Epithelial cell of prostate (primary cell): Measurements from ENCODE around the gene SV2A.

ENCODE experiments used
- DNase-seq: peaks from one replicate; pipeline ENCODE4 v3.0.0-alpha.2; 2011; ENCODE audit warnings: low read depth, low spot score
- H3K27ac ChIP-seq: fragments of 450-650 bp; 2 replicates; pipeline ENCODE4 v1.5.1; 2017; ENCODE audit warnings: mild to moderate bottlenecking

Gene SV2A

GRCh38 chr1:149932474-149932873 is 14.8 kb upstream of the SV2A start:
- DNase-seq, result no peak
- H3K27ac ChIP-seq, result no peak overlapping the region

- H3K27ac ChIP-seq, result peak overlapping the region; percentile 58
- DNase-seq, result no peak
These were observed 13.7 kb upstream of the SV2A start for GRCh38 chr1:149931212-149931790.

- H3K27ac ChIP-seq, result no peak overlapping the region
- no peak for DNase-seq
These were observed 12.2 kb upstream of the SV2A start for GRCh38 chr1:149929856-149930255.

- no peak for DNase-seq
- peak overlapping the region; percentile 87 for H3K27ac ChIP-seq
These were observed 10.7 kb upstream of the SV2A start for GRCh38 chr1:149928401-149928724.

- peak within 1 kb of the TSS; percentile 87 for H3K27ac ChIP-seq
- peak; percentile 60 for DNase-seq
These were observed 10.1 kb upstream of the SV2A start, which contains the start of gene SF3B4 for GRCh38 chr1:149927563-149928400. Gene SF3B4 (minus strand): TSS chr1:149927803. CDS start chr1:149927759, 44 bp downstream.

GRCh38 chr1:149927056-149927562 is 9.5 kb upstream of the SV2A start:
- no peak for DNase-seq
- peak overlapping the region; percentile 87 for H3K27ac ChIP-seq

- no peak for DNase-seq
- no peak overlapping the region for H3K27ac ChIP-seq
These were observed 8.7 kb upstream of the SV2A start for GRCh38 chr1:149926296-149926695.

- no peak for DNase-seq
- no peak overlapping the region for H3K27ac ChIP-seq
These were observed 8.1 kb upstream of the SV2A start for GRCh38 chr1:149925751-149926150.

GRCh38 chr1:149925345-149925744 is 7.7 kb upstream of the SV2A start:
- no peak overlapping the region for H3K27ac ChIP-seq
- DNase-seq, result no peak

- no peak overlapping the region for H3K27ac ChIP-seq
- DNase-seq, result no peak
These were observed 6.0 kb upstream of the SV2A start for GRCh38 chr1:149923626-149924025.

GRCh38 chr1:149916898-149917252 is 769 bp downstream of the SV2A start:
- no peak for DNase-seq
- H3K27ac ChIP-seq, result no peak overlapping the region

- DNase-seq, result no peak
These were observed 1.3 kb downstream of the SV2A start for GRCh38 chr1:149916193-149916897.

GRCh38 chr1:149915429-149916192 is 2.0 kb downstream of the SV2A start:
- no peak overlapping the region for H3K27ac ChIP-seq

More at GRCh38 chr1:149916193-149916897, 1.3 kb downstream of the SV2A start:
- no peak overlapping the region for H3K27ac ChIP-seq

GRCh38 chr1:149914545-149914944 is 3.1 kb downstream of the SV2A start:
- no peak for DNase-seq
- no peak overlapping the region for H3K27ac ChIP-seq

More at GRCh38 chr1:149915429-149916192, 2.0 kb downstream of the SV2A start:
- no peak for DNase-seq

- DNase-seq, result no peak
- no peak overlapping the region for H3K27ac ChIP-seq
These were observed 11.0 kb downstream of the SV2A start for GRCh38 chr1:149906570-149907075.

GRCh38 chr1:149903836-149904491 is 13.7 kb downstream of the SV2A start:
- no peak overlapping the region for H3K27ac ChIP-seq
- DNase-seq, result no peak

GRCh38 chr1:149899460-149900284 is 18.0 kb downstream of the SV2A start, which contains the start of gene BOLA1:
Gene BOLA1 (plus strand): TSS chr1:149899568. CDS start chr1:149900060, 492 bp downstream.
- peak within 1 kb of the TSS; percentile 31 for H3K27ac ChIP-seq
- DNase-seq, result peak; percentile 33

GRCh38 chr1:149896575-149896974 is 21.1 kb downstream of the SV2A start:
- no peak overlapping the region for H3K27ac ChIP-seq
- DNase-seq, result no peak

GRCh38 chr1:149888999-149889289 is 28.7 kb downstream of the SV2A start:
- no peak for DNase-seq

More at GRCh38 chr1:149888999-149889289, 28.7 kb downstream of the SV2A start:
- H3K27ac ChIP-seq, result peak overlapping the region; percentile 97
